ENCODE data around the gene GLT6D1.

Gene GLT6D1

GRCh38 chr9:135620558-135620957 is 18.8 kb downstream of the GLT6D1 start:
- DNase-seq = no peak

GRCh38 chr9:135619599-135619886 is 19.8 kb downstream of the GLT6D1 start:
- DNase-seq = no peak

GRCh38 chr9:135618866-135619598 is 20.3 kb downstream of the GLT6D1 start:
- no peak for DNase-seq

- DNase-seq = no peak
Observed at GRCh38 chr9:135617991-135618411, 21.3 kb downstream of the GLT6D1 start.

GRCh38 chr9:135617538-135617900 is 21.8 kb downstream of the GLT6D1 start:
- DNase-seq = no peak

- DNase-seq = no peak
Observed at GRCh38 chr9:135616619-135617537, 22.5 kb downstream of the GLT6D1 start.

GRCh38 chr9:135615666-135616618 is 23.4 kb downstream of the GLT6D1 start:
- no peak for DNase-seq

GRCh38 chr9:135614821-135615665 is 24.3 kb downstream of the GLT6D1 start:
- DNase-seq = no peak

GRCh38 chr9:135613946-135614805 is 25.2 kb downstream of the GLT6D1 start:
- no peak for DNase-seq

GRCh38 chr9:135612981-135613910 is 26.1 kb downstream of the GLT6D1 start:
- DNase-seq = no peak

GRCh38 chr9:135612437-135612836 is 26.9 kb downstream of the GLT6D1 start:
- DNase-seq = no peak

GRCh38 chr9:135611875-135612209 is 27.5 kb downstream of the GLT6D1 start:
- DNase-seq = no peak

- DNase-seq = no peak
Observed at GRCh38 chr9:135611142-135611874, 28.0 kb downstream of the GLT6D1 start.

GRCh38 chr9:135610290-135611141 is 28.8 kb downstream of the GLT6D1 start:
- no peak for DNase-seq

- no peak for DNase-seq
Observed at GRCh38 chr9:135609366-135609955, 29.9 kb downstream of the GLT6D1 start.

GRCh38 chr9:135608999-135609317 is 30.4 kb downstream of the GLT6D1 start:
- no peak for DNase-seq

- no peak for DNase-seq
Observed at GRCh38 chr9:135608294-135608998, 30.9 kb downstream of the GLT6D1 start.

Data from activated effector memory CD4-positive, alpha-beta T cell treated with Interleukin-2 at 50 U/mL for 16 hours (primary cell).